GM23338 (cell line): ENCODE measurements around the gene TSC22D1.

ENCODE experiments used
- EZH2 ChIP-seq: fragments of 200-600 bp; sonication (generic); IDR thresholded peaks from one replicate; pipeline ENCODE4 v1.8.0; 2017; ENCODE audit warnings: antibody characterized with exemption, mild to moderate bottlenecking, low read depth; ENCODE audit not compliant: unreplicated experiment
- EZH2phosphoT487 ChIP-seq: fragments of 200-600 bp; sonication (generic); IDR thresholded peaks from one replicate; pipeline ENCODE4 v1.8.1; 2018; ENCODE audit warnings: antibody characterized with exemption; ENCODE audit not compliant: unreplicated experiment
- JUNB ChIP-seq: IDR thresholded peaks from one replicate; pipeline ENCODE4 v1.6.1; 2016; ENCODE audit warnings: antibody characterized with exemption; ENCODE audit not compliant: unreplicated experiment
- POLR2AphosphoS5 ChIP-seq: IDR thresholded peaks from 2 replicates; pipeline ENCODE4 v1.6.1; 2016; ENCODE audit warnings: antibody characterized with exemption, low read depth
- TF ChIP-seq, protein P1 (sequence below), 2 experiments: fragments of 200-600 bp in 1 of 2; sonication (generic) in 1 of 2; conservative IDR thresholded peaks; 2 replicates each; pipeline versions ENCODE4 v1.5.1 to v1.6.1; 2016 to 2017; ENCODE audit warnings: antibody characterized with exemption in 2 of 2, low read depth in 2 of 2, mild to moderate bottlenecking in 2 of 2, moderate library complexity in 1 of 2

DNA sequence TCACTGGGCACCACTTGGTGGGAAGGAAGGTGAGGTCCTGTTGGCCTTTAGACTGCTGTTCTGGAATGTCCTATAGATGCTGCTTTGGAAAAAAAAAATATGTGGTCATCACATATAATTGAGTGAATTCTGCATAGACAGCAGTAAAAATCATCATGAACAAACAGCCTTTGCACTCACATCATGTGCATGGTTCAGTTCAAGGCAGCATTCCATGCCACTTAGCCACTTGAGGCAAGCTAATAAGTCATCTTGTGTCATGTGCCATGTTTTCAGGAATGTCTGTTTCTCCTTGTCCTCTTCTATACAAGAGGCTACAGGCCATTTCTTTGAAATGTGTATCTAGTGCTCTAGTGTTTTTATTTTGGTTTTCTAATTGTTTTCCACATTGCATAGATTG lies 43.9 kb upstream of the TSC22D1 start:
- TF ChIP-seq EZH2 (no peak), POLR2AphosphoS5 (no peak), JUNB (no peak), EZH2phosphoT487 (no peak)
- TF ChIP-seq, protein P1, sequence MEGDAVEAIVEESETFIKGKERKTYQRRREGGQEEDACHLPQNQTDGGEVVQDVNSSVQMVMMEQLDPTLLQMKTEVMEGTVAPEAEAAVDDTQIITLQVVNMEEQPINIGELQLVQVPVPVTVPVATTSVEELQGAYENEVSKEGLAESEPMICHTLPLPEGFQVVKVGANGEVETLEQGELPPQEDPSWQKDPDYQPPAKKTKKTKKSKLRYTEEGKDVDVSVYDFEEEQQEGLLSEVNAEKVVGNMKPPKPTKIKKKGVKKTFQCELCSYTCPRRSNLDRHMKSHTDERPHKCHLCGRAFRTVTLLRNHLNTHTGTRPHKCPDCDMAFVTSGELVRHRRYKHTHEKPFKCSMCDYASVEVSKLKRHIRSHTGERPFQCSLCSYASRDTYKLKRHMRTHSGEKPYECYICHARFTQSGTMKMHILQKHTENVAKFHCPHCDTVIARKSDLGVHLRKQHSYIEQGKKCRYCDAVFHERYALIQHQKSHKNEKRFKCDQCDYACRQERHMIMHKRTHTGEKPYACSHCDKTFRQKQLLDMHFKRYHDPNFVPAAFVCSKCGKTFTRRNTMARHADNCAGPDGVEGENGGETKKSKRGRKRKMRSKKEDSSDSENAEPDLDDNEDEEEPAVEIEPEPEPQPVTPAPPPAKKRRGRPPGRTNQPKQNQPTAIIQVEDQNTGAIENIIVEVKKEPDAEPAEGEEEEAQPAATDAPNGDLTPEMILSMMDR (conservative IDR thresholded peaks at IDR 0.05; ENCODE audit: low read depth in 2 of 2) = no peak
